Embryonic facial prominence (tissue), 1 donor: ENCODE data around the gene VGLL1.

ENCODE experiments used
- DNase-seq: peaks from one replicate; pipeline ENCODE4 v3.0.0-alpha.2; 2016; ENCODE audit errors: extremely low spot score

Gene VGLL1

GRCh38 chrX:136551410-136551809 is 19.4 kb downstream of the VGLL1 start:
- no peak for DNase-seq

- no peak for DNase-seq
Observed at GRCh38 chrX:136555694-136556093, 23.7 kb downstream of the VGLL1 start.

DNA sequence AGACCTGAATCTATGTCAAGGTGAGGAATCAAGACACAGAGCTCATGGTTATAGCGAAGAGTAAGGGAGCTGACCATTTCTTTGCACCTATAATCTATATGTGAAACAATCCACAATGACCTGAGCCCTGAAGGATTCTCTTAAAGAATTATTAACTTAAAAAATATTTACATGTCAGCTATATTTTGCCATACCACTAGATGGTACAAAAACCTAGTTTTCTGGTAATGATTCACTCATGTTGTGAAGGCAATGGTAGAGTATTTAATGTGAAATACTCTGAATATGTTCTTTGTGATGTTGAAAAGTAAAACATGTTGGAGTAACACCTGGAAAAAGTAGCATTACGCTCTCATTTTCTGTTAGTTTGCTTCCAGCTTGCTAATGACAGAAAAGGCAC is 40.0 kb downstream of the VGLL1 start:
- no peak for DNase-seq

- no peak for DNase-seq
Observed at GRCh38 chrX:136574548-136574947, 42.5 kb downstream of the VGLL1 start.

GRCh38 chrX:136577552-136577951 is 45.5 kb downstream of the VGLL1 start:
- DNase-seq, result no peak

- DNase-seq, result no peak
Observed at GRCh38 chrX:136580316-136580715, 48.3 kb downstream of the VGLL1 start.

GRCh38 chrX:136582624-136583023 is 50.6 kb downstream of the VGLL1 start:
- DNase-seq, result no peak

- no peak for DNase-seq
Observed at GRCh38 chrX:136584545-136584944, 52.5 kb downstream of the VGLL1 start.

DNA sequence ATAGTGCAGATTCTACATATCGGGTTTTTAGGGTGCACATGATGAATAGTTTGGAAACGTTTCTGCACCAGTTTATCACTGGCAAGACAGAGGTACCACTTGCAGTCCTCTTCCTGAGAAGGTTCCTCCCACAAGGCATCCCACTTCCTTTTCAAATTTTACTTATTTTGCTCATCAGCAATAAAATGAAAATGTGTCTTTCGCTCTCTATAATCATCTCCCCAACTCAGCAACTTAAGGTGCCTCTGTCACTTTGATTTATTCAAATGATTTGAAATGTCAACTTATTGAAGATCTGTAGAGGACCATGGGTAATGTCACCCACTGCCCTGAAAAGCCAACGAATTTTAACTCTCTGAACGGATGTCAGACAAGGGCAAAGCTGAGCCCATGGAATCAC is 53.2 kb downstream of the VGLL1 start:
- no peak for DNase-seq

GRCh38 chrX:136585960-136586359 is 53.9 kb downstream of the VGLL1 start:
- DNase-seq, result no peak

DNA sequence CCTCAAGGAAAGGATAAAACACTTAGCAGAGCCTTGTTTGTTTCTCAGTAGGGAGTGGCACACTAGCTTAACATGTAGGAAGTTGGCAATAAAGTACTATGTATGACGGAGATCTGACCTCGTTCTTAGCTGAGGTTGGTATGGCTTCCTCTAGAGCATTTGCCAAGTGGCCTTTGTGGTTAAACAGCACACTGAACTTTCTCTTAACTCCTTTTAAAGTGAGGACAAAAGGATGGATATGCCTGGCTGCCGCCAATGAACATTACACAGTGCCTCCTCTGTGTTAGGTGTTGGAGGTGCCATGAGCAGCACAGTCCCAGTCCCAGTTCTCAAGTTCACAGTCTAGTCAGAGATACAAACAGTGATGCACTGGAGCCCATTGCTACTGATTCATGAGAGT is 54.4 kb downstream of the VGLL1 start:
- no peak for DNase-seq

DNA sequence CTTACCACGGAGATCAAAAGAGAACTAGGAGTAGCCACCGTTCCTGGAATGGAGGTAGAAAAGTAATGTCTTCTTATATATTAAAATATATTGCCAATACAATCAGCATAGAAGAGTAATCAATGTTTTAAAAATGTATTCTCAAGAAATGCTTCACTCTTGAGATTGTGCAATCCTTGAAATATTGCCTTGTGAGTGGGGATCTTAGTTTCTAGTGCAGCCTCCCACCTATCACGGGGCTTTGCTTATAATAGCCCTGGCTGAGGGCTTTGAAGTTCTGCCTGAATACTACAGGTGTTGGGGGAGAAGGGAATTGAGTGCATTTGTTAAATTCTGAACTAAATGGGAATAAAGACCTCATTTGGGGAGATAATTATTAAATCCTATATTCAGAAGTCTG is 55.5 kb downstream of the VGLL1 start:
- no peak for DNase-seq

DNA sequence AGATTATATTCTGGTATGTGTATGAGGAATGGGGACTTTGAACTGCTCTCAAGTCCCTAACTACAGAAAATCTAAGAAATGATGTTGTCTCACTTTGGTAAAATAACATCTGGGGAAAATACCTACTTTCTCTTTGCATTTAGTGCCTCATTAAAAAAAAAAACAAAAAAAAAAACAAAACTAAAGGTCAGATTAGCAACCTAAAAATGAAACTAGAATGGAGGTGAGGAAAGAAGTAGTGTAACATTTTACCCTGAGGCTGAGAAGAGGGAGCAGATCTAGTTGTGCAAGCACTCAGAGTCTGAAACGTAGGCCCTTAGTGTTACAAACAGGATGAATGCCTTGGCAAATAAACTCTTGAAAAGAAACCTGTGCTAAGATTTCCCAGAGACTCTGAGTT is 56.0 kb downstream of the VGLL1 start:
- no peak for DNase-seq

DNA sequence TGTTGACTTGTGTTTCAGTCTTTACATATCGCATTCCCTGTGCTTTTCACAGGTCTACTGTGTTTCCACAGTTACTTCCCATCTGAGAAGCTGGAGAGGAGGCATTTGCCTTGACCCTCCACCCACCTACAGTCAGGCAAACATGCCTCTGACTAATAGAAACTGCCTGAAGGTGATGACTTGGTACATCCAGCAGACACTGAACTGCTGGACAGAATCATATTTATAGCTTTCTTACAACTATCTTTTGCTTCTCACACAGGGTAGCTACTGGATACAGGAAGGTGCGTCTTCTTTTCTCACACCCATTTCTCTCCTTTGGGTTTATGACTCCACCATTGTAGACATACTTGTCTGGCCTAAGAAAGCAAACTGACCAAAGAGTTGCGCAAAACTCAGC is 58.0 kb downstream of the VGLL1 start:
- no peak for DNase-seq

- DNase-seq, result no peak
Observed at GRCh38 chrX:136597356-136597755, 65.3 kb downstream of the VGLL1 start.

- DNase-seq, result no peak
Observed at GRCh38 chrX:136597954-136598353, 65.9 kb downstream of the VGLL1 start.

DNA sequence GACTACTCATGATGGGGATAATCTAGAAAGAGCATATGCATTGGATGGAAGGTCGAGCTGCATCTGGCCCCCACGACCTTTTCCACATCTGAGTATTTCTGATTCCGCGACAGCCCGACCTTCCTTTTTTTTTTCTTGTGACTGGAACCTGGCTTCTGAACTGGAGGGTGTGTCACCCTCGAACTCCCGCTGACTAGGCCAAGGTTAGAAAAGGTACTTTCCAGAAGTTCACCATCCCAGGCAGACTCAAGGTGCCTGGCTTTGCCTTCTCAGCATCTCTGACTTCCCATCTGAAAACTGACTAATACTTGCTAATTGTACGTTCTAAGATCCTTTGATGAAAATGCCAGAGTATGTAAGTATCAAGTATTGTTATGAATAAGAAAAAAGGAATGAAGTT is 66.6 kb downstream of the VGLL1 start:
- DNase-seq, result no peak

DNA sequence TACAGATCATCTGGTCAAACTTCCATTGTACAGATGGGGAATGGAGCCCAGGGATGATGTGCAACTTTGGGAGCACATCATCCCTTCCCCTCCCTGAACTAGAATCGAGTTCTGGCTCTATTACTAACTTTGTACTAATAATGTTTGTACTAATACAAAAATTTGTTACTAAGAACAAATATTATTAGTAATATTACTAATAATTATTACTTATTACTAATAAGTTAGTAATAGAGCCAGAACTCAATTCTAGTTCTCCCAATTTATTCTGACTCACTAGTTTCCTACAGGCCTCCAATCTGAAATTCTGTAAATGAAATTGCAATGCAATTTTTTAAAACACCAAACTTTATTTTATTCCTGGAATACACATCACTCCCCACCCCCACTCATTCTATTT is 68.0 kb downstream of the VGLL1 start:
- no peak for DNase-seq
